Erythroblast (primary cell): ENCODE results near the gene RAP1A.
"Not testable (repeated sequence)": the region's sequence is repeated elsewhere in the genome, so short reads cannot be mapped to it uniquely, and the experiment has no call there.

Experiments used
- DNase-seq, 2 experiments: peaks; one replicate each; lab custom pipeline; 2025; lab: John Stamatoyannopoulos, UW
- GATA1 ChIP-seq: IDR thresholded peaks from 2 replicates; pipeline ENCODE4 v1.6.1; 2011; ENCODE audit warnings: low read depth, mild to moderate bottlenecking, control low read depth, low read length, moderate library complexity
- POLR2A ChIP-seq: IDR thresholded peaks from 2 replicates; pipeline ENCODE4 v1.6.1; 2011; ENCODE audit warnings: mild to moderate bottlenecking, low read length

The RAP1A gene

DNA sequence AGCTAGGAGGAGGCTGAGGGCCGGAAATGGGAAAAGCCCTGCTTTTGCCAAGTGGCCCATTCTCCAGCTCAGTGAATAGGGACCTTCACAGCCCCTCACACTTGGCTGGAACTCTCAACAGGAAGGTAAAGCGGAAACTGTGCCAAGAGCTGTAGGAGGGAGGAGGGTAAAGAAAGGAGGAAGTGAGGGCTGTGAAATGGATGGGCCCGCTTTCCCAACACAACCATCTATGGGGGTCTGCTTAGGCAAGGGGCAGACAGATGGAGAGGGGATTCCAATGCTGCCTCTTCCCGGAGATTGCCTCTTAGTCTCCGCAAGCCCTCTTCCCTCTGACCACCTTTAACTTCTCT is 114.4 kb downstream of the RAP1A start:
- no peak for TF ChIP-seq POLR2A
- no peak for TF ChIP-seq GATA1
- DNase-seq: no peak

- no peak for DNase-seq
- TF ChIP-seq POLR2A (no peak), GATA1 (no peak)
Observed at GRCh38 chr1:111734426-111734825, 114.8 kb downstream of the RAP1A start.

- no peak for DNase-seq
- no peak for TF ChIP-seq GATA1
- TF ChIP-seq POLR2A: no peak
Observed at GRCh38 chr1:111734856-111735255, 115.3 kb downstream of the RAP1A start.

- no peak for DNase-seq
- TF ChIP-seq GATA1 (no peak), POLR2A (no peak)
Observed at GRCh38 chr1:111735321-111735720, 115.7 kb downstream of the RAP1A start.

DNA sequence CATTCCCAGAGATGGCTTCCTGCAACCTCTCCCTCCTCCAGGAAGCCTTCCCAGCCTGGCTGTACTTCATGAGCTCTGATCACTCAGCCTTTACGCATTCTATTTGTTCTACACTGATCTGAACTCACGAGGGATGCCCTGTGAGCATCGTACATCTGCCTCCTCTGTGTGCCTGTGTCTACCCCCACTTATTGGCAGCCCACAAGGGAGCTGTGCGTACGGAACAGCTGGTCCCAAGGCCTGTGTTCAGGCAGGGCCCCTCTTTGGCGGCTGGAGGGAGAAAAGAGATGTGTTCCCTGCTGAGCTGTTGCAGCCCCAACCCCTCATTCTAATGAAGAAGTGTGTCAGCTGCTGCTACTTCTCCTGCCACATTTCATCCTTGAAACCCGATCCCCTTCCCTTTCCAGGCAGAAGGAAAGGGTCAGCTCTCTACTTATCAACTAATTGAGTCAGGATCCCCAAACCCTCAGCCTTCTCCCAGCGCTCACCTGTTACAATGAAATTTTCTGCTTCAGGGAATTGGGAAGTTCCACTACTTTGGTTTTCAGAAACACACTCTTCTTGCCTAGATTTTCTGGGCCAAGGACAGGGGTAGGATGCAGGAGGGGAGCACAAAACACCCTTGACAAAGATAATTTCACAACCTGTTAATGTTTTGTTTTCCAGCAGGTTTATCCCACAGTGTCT is 116.4 kb downstream of the RAP1A start:
- no peak for DNase-seq
- no peak for TF ChIP-seq GATA1
- TF ChIP-seq POLR2A: no peak

DNA sequence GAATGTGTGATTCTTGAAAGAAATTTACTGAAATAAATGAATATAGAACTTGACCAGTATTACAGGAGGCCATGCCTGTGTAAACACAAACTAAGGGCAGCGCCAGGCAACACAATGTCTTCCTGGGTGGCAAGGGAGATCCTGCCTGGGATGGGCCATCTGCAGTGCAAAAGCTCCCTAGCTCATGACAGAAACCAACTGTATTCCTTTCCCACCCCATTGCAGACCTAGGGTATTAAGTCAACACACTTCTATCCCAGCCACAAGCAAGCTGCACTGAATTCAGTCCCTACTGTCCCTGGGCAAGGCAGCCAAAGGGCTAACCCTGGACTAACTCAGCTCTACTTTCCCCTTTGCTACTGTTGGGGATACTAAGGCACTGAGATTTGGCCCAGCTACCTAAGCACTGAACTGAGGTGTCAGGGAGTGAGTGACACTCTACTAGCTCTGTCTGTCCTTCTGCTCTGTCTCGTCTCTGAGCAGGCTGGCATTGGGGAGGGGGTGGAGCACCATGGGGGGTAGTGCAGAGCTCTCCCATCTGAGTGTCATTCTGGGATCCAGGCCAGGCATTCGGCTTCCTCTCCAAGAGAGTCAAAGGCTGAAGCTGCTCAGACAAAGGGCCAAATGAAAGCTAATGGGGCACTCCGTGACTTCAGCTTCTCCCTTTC is 117.1 kb downstream of the RAP1A start:
- DNase-seq: no peak
- no peak for TF ChIP-seq GATA1
- no peak for TF ChIP-seq POLR2A

DNA sequence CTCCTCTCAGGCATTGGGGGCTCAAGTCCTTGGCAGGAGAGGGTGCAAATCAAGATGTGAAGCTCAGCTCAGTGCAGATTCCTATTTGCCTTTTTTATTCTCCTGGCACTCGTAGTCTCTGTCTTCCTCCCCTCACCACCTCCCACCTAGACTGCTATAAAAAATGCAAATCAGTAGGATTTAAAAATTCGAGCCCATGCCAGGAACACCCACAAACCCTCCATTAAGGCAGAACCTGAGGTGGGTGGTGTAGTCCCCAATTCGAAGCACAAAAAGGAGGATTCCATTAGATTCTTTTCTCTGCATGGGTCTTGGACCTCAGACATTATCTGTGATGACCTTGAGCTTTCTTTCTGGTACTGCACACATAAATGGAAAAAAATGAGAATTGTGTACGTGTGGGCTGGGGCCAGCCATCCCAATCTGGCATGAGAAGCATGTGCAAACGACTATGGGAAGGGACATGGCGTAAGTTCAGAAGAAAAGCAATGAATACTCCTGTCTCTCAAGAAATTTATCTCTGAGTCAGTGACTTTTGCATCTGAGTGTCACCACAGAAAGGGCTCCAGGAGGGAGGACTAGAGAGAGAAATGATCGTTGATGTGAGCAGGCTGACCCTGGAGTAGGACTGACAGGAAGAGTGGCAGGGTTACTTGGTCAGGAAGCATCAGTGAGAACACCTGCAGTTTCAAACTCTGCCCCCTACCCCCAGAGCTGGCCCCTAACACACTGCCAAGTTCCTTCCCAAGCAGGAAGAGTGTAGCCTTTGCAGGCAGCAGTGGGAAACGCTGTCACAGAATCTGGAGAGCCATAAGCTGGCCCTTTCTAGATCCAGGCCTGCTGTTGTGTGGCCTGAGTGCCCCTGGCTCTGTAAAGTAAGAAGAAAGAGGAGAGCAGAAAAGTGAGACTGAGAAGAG is 117.9 kb downstream of the RAP1A start:
- TF ChIP-seq GATA1 (no peak), POLR2A (no peak)
- no peak for DNase-seq

DNA sequence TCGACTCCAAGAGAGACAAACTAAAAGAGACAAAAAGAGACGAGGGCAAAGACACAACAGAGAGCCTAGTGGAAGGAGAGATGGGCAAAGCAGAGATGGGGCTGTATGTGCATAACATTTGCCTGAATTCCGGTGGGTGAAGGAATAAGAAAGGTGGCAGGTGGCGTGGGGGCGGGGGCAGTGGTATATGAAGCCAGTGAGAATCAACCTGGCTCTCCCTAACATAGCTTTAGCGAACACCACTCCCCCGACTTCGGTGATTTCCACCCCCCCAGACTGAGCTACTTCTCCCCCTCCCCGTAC is 118.5 kb downstream of the RAP1A start:
- TF ChIP-seq POLR2A (no peak), GATA1 (no peak)
- DNase-seq: no peak

DNA sequence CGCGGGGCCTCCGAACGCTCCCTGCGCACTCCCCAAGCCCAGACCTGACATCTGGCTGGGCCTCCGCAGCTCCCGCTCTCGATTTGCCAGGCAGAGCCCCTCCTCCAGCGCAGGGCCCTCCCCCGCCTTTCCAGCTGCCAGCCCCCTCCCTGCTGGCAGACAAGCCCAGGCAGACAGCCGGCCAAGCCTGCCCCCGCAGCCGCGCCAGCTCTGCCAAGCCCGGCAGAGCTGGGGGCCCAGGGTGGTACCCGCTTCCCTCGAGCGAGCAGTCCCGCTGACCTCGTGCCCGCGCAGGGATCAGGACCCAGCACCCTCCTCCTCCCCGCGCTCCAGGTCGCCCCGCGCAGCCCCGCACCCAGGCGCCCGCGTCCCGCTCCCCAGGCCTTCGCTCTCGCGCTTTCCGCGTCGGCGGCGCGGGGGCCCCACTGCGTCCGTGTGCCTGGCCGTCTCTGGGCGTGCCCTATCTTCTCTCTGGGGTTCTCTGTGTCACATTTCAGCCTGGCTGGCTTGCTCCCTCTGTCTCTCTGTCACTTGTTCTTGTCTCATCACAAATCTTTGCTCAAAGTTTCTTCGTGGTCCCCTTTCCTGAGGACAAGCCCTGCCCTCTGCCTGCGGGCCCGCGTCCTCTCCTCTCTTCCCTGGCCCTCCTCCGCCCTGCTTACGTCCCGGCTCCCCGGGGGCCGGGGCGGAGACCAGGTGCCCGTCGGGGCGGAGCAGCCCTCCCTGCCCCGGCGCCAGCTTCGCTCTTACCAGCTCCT is 119.0 kb downstream of the RAP1A start:
- peak; percentile 68 to 76 for DNase-seq

DNA sequence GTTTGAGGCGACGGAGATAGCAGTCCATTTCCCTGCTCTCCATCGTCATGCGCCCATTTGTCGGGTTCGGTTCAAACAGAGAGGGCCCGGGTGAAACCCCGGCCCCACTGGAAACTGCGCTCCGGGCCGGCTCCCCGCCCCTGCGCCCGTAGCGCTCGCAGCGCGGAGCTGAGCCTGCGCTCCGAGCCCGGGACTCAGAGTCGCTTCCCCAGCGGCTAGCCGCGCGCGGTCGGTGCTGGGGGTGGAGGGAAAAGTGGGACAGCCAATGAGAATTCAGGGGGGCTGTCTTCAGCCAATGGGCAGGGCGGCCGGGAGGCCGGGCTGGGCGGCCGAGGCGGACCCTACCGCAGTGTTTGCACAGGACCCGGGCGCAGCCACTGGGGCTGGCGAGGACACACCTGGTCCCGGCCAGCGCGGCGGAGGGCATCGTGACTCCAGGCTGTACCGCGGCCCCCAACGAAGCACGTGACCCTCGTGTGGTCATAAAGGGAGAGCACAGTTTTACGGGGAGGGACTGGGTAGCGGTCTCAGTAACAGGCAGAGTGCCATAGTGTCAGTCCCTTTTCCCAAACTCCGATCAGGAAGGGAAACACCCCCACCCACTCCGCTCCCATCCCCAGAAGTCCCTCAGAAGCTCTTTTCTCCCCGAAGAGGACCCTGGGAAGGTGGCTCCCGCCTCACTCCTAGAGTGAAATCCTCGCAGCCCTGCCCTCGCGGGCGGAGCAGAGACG is 119.8 kb downstream of the RAP1A start, which contains the start of gene INKA2:
Gene INKA2 (minus strand): TSS at position 202 of the 731 bp plus-strand sequence. CDS start 153 bp downstream, at position 49.
- peak; percentile 85 to 88 for DNase-seq
- no peak for TF ChIP-seq GATA1
- peak; percentile 63 for TF ChIP-seq POLR2A

More for the DNA sequence above, 119.0 kb downstream of the RAP1A start:
- TF ChIP-seq POLR2A (no peak), GATA1 (no peak)

GRCh38 chr1:111739925-111740765 is 120.6 kb downstream of the RAP1A start:
- no peak for TF ChIP-seq GATA1
- no peak for TF ChIP-seq POLR2A
- DNase-seq: peak; percentile 66

DNA sequence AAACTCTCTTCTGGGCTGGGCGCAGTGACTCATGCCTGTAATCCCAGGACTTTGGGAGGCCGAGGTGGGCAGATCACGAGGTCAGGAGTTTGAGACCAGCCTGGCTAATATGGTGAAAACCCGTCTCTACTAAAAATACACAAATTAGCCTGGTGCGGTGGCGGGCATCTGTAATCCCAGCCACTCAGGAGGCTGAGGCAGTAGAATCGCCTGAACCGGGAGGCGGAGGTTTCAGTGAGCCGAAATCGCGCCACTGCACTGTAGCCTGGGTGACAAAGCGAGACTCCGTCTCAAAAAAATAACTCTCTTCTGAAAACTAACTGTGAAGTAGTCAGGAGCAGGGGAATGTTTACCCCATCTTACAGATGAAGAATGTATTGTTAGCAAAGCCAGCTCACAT is 122.7 kb downstream of the RAP1A start:
- DNase-seq: not testable (repeated sequence)
